Trophoblast cell (in vitro differentiated cells and primary cell): ENCODE data around the gene AIFM3.

Experiments used
- DNase-seq, 2 donors: peaks; one replicate each; pipeline ENCODE4 v3.0.0-alpha.2; 2016
- H2AFZ ChIP-seq: 2 replicates; pipeline ENCODE4 v1.6.1; 2013; ENCODE audit warnings: low read length, moderate library complexity, mild to moderate bottlenecking; ENCODE audit not compliant: insufficient read depth, poor library complexity
- H2AK5ac ChIP-seq: 2 replicates; pipeline ENCODE4 v1.6.1; 2013; ENCODE audit warnings: mild to moderate bottlenecking, low read length
- H2BK120ac ChIP-seq: 2 replicates; pipeline ENCODE4 v1.6.1; 2013; ENCODE audit warnings: low read length, mild to moderate bottlenecking, moderate library complexity; ENCODE audit not compliant: insufficient read depth, poor library complexity
- H2BK12ac ChIP-seq: 2 replicates; pipeline ENCODE4 v1.6.1; 2013; ENCODE audit warnings: mild to moderate bottlenecking, low read length, moderate library complexity
- H2BK5ac ChIP-seq: 2 replicates; pipeline ENCODE4 v1.6.1; 2013; ENCODE audit warnings: low read length, low read depth, moderate library complexity, mild to moderate bottlenecking; ENCODE audit not compliant: poor library complexity
- H3K14ac ChIP-seq: 2 replicates; pipeline ENCODE4 v1.6.1; 2013; ENCODE audit warnings: mild to moderate bottlenecking, low read length
- H3K18ac ChIP-seq: 2 replicates; pipeline ENCODE4 v1.6.1; 2013; ENCODE audit warnings: mild to moderate bottlenecking, low read length
- H3K23ac ChIP-seq: 2 replicates; pipeline ENCODE4 v1.6.1; 2013; ENCODE audit warnings: low read length
- H3K27ac ChIP-seq: 2 replicates; pipeline ENCODE4 v1.5.1; 2013; ENCODE audit warnings: low read depth, mild to moderate bottlenecking, inconsistent platforms, low read length, moderate library complexity
- H3K27me3 ChIP-seq: 2 replicates; pipeline ENCODE4 v1.6.1; 2013; ENCODE audit warnings: inconsistent platforms, mild to moderate bottlenecking, low read length, moderate library complexity; ENCODE audit not compliant: insufficient read depth
- H3K36me3 ChIP-seq, 2 experiments: 1 replicate in 1 of 2; 2 replicates in 1 of 2; pipeline ENCODE4 v1.6.1; 2013; ENCODE audit warnings: low read length in 2 of 2, mild to moderate bottlenecking in 2 of 2, moderate library complexity in 1 of 2; ENCODE audit not compliant: insufficient read depth in 2 of 2, control insufficient read depth in 1 of 2
- H3K4ac ChIP-seq: 2 replicates; pipeline ENCODE4 v1.6.1; 2013; ENCODE audit warnings: low read depth, mild to moderate bottlenecking, low read length, moderate library complexity
- H3K4me1 ChIP-seq, 2 experiments: 1 replicate in 1 of 2; 2 replicates in 1 of 2; pipeline ENCODE4 v1.6.1; 2013; ENCODE audit warnings: low read length in 2 of 2, mild to moderate bottlenecking in 2 of 2, moderate library complexity in 1 of 2; ENCODE audit not compliant: insufficient read depth in 2 of 2, control insufficient read depth in 1 of 2
- H3K4me2 ChIP-seq: 2 replicates; pipeline ENCODE4 v1.6.1; 2013; ENCODE audit warnings: inconsistent platforms, mild to moderate bottlenecking, low read length, moderate library complexity
- H3K4me3 ChIP-seq: 2 replicates; pipeline ENCODE4 v1.5.1; 2013; ENCODE audit warnings: mild to moderate bottlenecking, low read depth, low read length, inconsistent platforms
- H3K79me1 ChIP-seq: one replicate; pipeline ENCODE4 v1.6.1; 2013; ENCODE audit warnings: low read length
- H3K79me2 ChIP-seq: 2 replicates; pipeline ENCODE4 v1.6.1; 2013; ENCODE audit warnings: low read length, mild to moderate bottlenecking; ENCODE audit not compliant: control insufficient read depth, insufficient read depth, poor library complexity
- H3K9ac ChIP-seq: 2 replicates; pipeline ENCODE4 v1.6.1; 2013; ENCODE audit warnings: mild to moderate bottlenecking, low read length
- H3K9me3 ChIP-seq: 2 replicates; pipeline ENCODE4 v1.6.1; 2013; ENCODE audit warnings: low read depth, mild to moderate bottlenecking, control low read depth, inconsistent platforms, low read length; ENCODE audit not compliant: insufficient read depth
- H4K12ac ChIP-seq: 2 replicates; pipeline ENCODE4 v1.6.1; 2013; ENCODE audit warnings: low read depth, mild to moderate bottlenecking, low read length, moderate library complexity
- H4K8ac ChIP-seq: 2 replicates; pipeline ENCODE4 v1.6.1; 2013; ENCODE audit warnings: low read depth, mild to moderate bottlenecking, low read length, moderate library complexity
- H4K91ac ChIP-seq: one replicate; pipeline ENCODE4 v1.6.1; 2013; ENCODE audit warnings: low read depth, mild to moderate bottlenecking, low read length, moderate library complexity
- WGBS: extraction: QIAGEN DNeasy Blood & Tissue Kit; methylation state at CpG from one replicate; pipeline ENCODE4 v1.1.7; 2013; ENCODE audit warnings: missing lambda C conversion rate; ENCODE audit not compliant: insufficient read length, insufficient coverage; ENCODE audit errors: extremely low coverage; 5-methylcytosine and 5-hydroxymethylcytosine counted together

Gene AIFM3

GRCh38 chr22:21014202-21014725 lies 47.2 kb downstream of the AIFM3 start:
- no peak overlapping the region for H4K12ac ChIP-seq
- no peak overlapping the region for H4K8ac ChIP-seq
- H4K91ac ChIP-seq = no peak overlapping the region
- peaks cover 3% of the 10 kb centered on the region for H3K79me1 ChIP-seq
- no peaks in the 10 kb centered on the region for H3K27me3 ChIP-seq
- H2BK12ac ChIP-seq = no peak overlapping the region
- H3K9me3 ChIP-seq = no peaks in the 10 kb centered on the region
- peak overlapping the region; percentile 79 for H3K4me2 ChIP-seq
- no peaks in the 10 kb centered on the region for H3K79me2 ChIP-seq
- WGBS = no CpG with 5 or more reads among the region's 40 CpGs
- no peak overlapping the region for H3K4ac ChIP-seq
- no peak overlapping the region for H3K18ac ChIP-seq
- H2AFZ ChIP-seq = peak overlapping the region; percentile 7
- H3K14ac ChIP-seq = no peak overlapping the region
- no peak overlapping the region for H3K23ac ChIP-seq
- peak overlapping the region; percentile 43 for H3K27ac ChIP-seq
- no peak overlapping the region for H2BK5ac ChIP-seq
- no peak overlapping the region for H2BK120ac ChIP-seq
- peak; percentile 98 to 99 for DNase-seq
- no peak overlapping the region for H2AK5ac ChIP-seq
- H3K4me3 ChIP-seq = peak overlapping the region; percentile 48
- peaks cover 15 to 18% of the 10 kb centered on the region in 2 experiments for H3K4me1 ChIP-seq
- no peaks in the 10 kb centered on the region for H3K36me3 ChIP-seq
- H3K9ac ChIP-seq = no peak overlapping the region

GRCh38 chr22:21014726-21015465 lies 47.8 kb downstream of the AIFM3 start, which contains the start of gene P2RX6:
Gene P2RX6, plus strand, starts transcription at chr22:21015165. Its CDS starts 10 bp downstream, at chr22:21015175.
- no peaks in the 10 kb centered on the region for H3K27me3 ChIP-seq
- H3K9me3 ChIP-seq = no peaks in the 10 kb centered on the region
- H3K27ac ChIP-seq = peak within 1 kb of the TSS; percentile 44
- H4K12ac ChIP-seq = no peak within 1 kb of the TSS
- no peak within 1 kb of the TSS for H2AK5ac ChIP-seq
- H3K79me1 ChIP-seq = peaks cover 3% of the 10 kb centered on the region
- H3K9ac ChIP-seq = no peak within 1 kb of the TSS
- H3K4ac ChIP-seq = no peak within 1 kb of the TSS
- peak within 1 kb of the TSS; percentile 36 for H2BK120ac ChIP-seq
- peak within 1 kb of the TSS; percentile 25 for H4K8ac ChIP-seq
- H3K4me1 ChIP-seq = peaks cover 15 to 18% of the 10 kb centered on the region in 2 experiments
- H3K4me2 ChIP-seq = peak within 1 kb of the TSS; percentile 79
- no peaks in the 10 kb centered on the region for H3K36me3 ChIP-seq
- peak within 1 kb of the TSS; percentile 7 for H2AFZ ChIP-seq
- peak within 1 kb of the TSS; percentile 48 for H3K4me3 ChIP-seq
- no peak within 1 kb of the TSS for H3K23ac ChIP-seq
- H3K14ac ChIP-seq = peak within 1 kb of the TSS; percentile 23
- H2BK5ac ChIP-seq = peak within 1 kb of the TSS; percentile 17
- H3K79me2 ChIP-seq = no peaks in the 10 kb centered on the region
- DNase-seq = peak; percentile 75 to 89
- WGBS = no CpG with 5 or more reads among the region's 12 CpGs
- peak within 1 kb of the TSS; percentile 20 for H2BK12ac ChIP-seq
- peak within 1 kb of the TSS; percentile 49 for H4K91ac ChIP-seq
- peak within 1 kb of the TSS; percentile 12 for H3K18ac ChIP-seq

- H3K4me3 ChIP-seq = no peak overlapping the region
- WGBS = no CpG with 5 or more reads among the region's 10 CpGs
- peak overlapping the region; percentile 15 for H4K91ac ChIP-seq
Observed at GRCh38 chr22:21015466-21016006, 48.5 kb downstream of the AIFM3 start.

GRCh38 chr22:21016644-21017420 lies 49.8 kb downstream of the AIFM3 start:
- Histone ChIP-seq H2BK5ac (no peak overlapping the region), H3K4me2 (no peak overlapping the region), H3K36me3 (no peaks in the 10 kb centered on the region), H3K18ac (no peak overlapping the region), H3K27me3 (no peaks in the 10 kb centered on the region), H2AK5ac (no peak overlapping the region), H3K4ac (no peak overlapping the region), H4K12ac (no peak overlapping the region), H3K23ac (no peak overlapping the region), H4K91ac (no peak overlapping the region), H3K4me1 (peaks cover 15 to 18% of the 10 kb centered on the region in 2 experiments), H3K79me2 (no peaks in the 10 kb centered on the region), H3K4me3 (peak overlapping the region; percentile 4), H3K9ac (no peak overlapping the region), H2AFZ (no peak overlapping the region), H3K14ac (no peak overlapping the region), H2BK12ac (no peak overlapping the region), H2BK120ac (no peak overlapping the region), H4K8ac (no peak overlapping the region), H3K27ac (no peak overlapping the region), H3K79me1 (peaks cover 3% of the 10 kb centered on the region), H3K9me3 (no peaks in the 10 kb centered on the region)
- peak; percentile 49 to 68 for DNase-seq
- no CpG with 5 or more reads among the region's 13 CpGs for WGBS

More at GRCh38 chr22:21015466-21016006, 48.5 kb downstream of the AIFM3 start:
- peaks cover 3% of the 10 kb centered on the region for H3K79me1 ChIP-seq
- no peak overlapping the region for H3K14ac ChIP-seq
- H2BK120ac ChIP-seq = no peak overlapping the region
- H3K27ac ChIP-seq = no peak overlapping the region
- H2AK5ac ChIP-seq = no peak overlapping the region
- H3K4me2 ChIP-seq = no peak overlapping the region
- H4K8ac ChIP-seq = no peak overlapping the region
- H3K4ac ChIP-seq = no peak overlapping the region
- no peaks in the 10 kb centered on the region for H3K9me3 ChIP-seq
- H2BK5ac ChIP-seq = no peak overlapping the region
- no peak for DNase-seq
- no peak overlapping the region for H4K12ac ChIP-seq
- no peak overlapping the region for H3K23ac ChIP-seq
- H3K4me1 ChIP-seq = peaks cover 15 to 18% of the 10 kb centered on the region in 2 experiments
- peak overlapping the region; percentile 4 for H3K18ac ChIP-seq
- H2BK12ac ChIP-seq = peak overlapping the region; percentile 20
- H2AFZ ChIP-seq = no peak overlapping the region
- no peak overlapping the region for H3K9ac ChIP-seq
- no peaks in the 10 kb centered on the region for H3K27me3 ChIP-seq
- H3K79me2 ChIP-seq = no peaks in the 10 kb centered on the region
- no peaks in the 10 kb centered on the region for H3K36me3 ChIP-seq
